ENCODE measurements around the gene MX2. TPM values are rescaled to one million over a fixed set of nuclear protein-coding genes. Genes with fewer than 3 reads are reported as not detected.
A peak's percentile ranks its signal among the peaks of the same experiment; 100 is the strongest.
"Not testable (repeated sequence)": the region's sequence is repeated elsewhere in the genome, so short reads cannot be mapped to it uniquely, and the experiment has no call there.

The MX2 gene
- total RNA-seq, 2 donors from 2014 or later = 22.4 to 22.9 TPM

DNA sequence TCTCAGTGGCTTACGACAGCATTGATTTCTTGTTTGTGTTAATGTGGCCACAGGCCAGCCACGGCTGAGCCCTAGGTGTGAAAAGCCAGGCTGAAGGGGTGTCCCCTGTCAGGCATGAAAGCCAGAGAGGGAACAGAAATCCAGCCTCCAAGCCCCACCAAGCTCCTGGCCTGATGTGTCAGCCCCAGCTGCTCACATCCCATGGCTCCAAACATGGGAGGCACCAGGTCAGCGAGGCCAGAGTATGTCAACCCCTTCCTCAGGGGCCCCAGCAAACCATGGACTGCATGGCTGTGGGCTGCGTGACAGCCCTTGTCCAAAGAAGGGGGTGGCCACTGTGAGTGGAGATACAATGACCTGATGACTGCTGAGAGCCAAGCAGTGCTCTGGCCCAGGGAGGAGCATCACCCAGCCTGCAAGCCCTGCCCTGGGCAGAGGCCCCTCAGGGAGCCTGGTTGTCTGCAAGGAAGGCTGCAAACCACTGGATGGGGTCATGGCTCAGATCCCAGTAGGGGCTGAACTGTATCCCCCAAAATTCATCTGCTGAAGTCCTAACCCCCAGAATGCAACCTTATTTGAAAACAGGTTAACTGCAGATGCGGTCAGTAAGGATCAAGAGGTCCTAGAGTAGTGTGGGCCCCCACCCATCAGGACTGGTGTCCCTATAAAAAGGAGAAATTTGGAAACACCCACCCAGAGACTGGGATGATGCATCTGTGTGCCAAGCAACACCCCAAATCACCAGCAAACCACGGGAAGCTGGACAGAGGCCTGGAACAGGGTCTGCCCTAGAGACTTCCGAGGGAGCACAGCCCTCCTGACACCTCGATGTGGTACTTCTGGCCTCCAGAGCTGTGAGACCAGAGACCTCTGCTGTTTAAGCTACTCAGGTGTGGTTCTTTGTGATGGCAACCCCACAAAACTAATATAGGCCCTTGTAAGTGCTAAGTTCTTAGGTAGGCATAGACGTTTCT, 3.3 kb upstream of the MX2 start:
- Histone ChIP-seq H3K27me3 (replicated peaks; ENCODE audit: insufficient read depth) (no peaks in the 10 kb centered on the region), H3K27ac (no peak overlapping the region), H3K9me3 (no peaks in the 10 kb centered on the region), H3K36me3 (no peaks in the 10 kb centered on the region), H3K4me1 (ENCODE audit: control insufficient read depth in 1 of 2, low read depth in 2 of 2) (no peaks in the 10 kb centered on the region), H3K4me3 (no peak overlapping the region)
- ATAC-seq (ENCODE audit: insufficient number of reproducible peaks, low FRiP score, low read depth) = no peak
- no peak for DNase-seq (ENCODE audit: low spot score)
- TF ChIP-seq, protein P1, sequence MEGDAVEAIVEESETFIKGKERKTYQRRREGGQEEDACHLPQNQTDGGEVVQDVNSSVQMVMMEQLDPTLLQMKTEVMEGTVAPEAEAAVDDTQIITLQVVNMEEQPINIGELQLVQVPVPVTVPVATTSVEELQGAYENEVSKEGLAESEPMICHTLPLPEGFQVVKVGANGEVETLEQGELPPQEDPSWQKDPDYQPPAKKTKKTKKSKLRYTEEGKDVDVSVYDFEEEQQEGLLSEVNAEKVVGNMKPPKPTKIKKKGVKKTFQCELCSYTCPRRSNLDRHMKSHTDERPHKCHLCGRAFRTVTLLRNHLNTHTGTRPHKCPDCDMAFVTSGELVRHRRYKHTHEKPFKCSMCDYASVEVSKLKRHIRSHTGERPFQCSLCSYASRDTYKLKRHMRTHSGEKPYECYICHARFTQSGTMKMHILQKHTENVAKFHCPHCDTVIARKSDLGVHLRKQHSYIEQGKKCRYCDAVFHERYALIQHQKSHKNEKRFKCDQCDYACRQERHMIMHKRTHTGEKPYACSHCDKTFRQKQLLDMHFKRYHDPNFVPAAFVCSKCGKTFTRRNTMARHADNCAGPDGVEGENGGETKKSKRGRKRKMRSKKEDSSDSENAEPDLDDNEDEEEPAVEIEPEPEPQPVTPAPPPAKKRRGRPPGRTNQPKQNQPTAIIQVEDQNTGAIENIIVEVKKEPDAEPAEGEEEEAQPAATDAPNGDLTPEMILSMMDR (IDR thresholded peaks at IDR 0.05) = no peak

GRCh38 chr21:41359286-41359685, 2.5 kb upstream of the MX2 start:
- H3K4me3 ChIP-seq = no peak overlapping the region
- DNase-seq (ENCODE audit: low spot score) = no peak
- H3K9me3 ChIP-seq = no peaks in the 10 kb centered on the region
- H3K36me3 ChIP-seq = no peaks in the 10 kb centered on the region
- H3K27ac ChIP-seq = no peak overlapping the region
- no peaks in the 10 kb centered on the region for H3K4me1 ChIP-seq (ENCODE audit: control insufficient read depth in 1 of 2, low read depth in 2 of 2)
- H3K27me3 ChIP-seq (replicated peaks; ENCODE audit: insufficient read depth) = no peaks in the 10 kb centered on the region
- TF ChIP-seq, protein P1 (IDR thresholded peaks at IDR 0.05) = no peak
- no peak for ATAC-seq (ENCODE audit: insufficient number of reproducible peaks, low FRiP score, low read depth)

DNA sequence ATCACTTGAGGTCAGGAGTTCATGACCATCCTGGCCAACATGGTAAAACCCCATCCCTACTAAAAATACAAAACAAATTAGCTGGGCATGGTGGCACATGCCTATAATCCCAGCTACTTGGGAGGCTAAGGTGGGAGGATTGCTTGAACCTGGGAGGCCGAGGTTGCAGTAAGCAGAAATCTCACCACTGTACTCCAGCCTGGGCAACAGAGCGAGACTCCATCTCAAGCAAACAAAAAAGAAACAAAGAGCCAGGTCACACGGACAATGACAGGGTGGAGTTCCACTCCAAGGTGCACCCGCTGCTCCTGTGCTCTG, 2.1 kb upstream of the MX2 start:
- not testable (repeated sequence) for H3K36me3 ChIP-seq; H3K9me3 ChIP-seq; DNase-seq (ENCODE audit: low spot score); ATAC-seq (ENCODE audit: insufficient number of reproducible peaks, low FRiP score, low read depth); H3K27me3 ChIP-seq (replicated peaks; ENCODE audit: insufficient read depth); H3K4me1 ChIP-seq (ENCODE audit: control insufficient read depth in 1 of 2, low read depth in 2 of 2); H3K27ac ChIP-seq; H3K4me3 ChIP-seq

DNA sequence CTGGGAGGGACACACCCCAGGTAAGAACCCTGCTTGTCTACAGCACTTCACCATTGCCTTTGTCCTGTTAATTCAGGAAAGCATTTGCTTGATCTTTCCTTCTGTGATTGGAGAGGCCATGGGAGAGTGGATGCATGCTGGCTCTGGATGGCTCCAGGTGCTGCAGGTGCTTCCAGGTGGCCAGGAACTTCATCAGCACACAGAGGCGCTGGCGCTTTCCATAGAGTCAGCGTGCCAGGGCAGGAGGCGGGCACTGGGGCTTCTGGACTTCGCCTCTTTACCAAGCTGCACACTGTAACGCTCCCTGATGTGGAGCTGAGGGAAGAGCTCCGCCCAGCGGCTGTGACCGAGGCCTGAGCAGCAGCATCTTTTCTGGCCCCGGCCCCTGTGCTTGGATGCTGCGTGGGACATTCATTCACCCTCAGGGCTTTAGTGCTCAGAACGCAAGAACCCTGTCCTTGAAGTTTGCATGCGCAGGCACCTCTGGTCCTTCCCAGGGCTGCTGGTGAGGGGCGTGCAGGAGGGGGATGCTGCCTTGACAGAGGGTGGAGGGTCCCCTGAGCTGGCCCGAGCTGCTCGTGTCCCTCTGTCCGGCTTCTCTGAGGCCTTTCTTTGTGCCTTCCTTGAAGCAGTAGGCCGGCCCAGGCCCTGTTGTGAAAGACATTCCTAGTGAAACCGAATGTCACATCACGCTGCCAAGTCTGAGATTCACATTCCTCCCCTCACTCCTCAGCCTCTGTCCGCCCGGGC, 1.6 kb upstream of the MX2 start:
- TF ChIP-seq, protein P1 (IDR thresholded peaks at IDR 0.05) = no peak
- Histone ChIP-seq H3K4me3 (no peak overlapping the region), H3K4me1 (ENCODE audit: control insufficient read depth in 1 of 2, low read depth in 2 of 2) (no peaks in the 10 kb centered on the region), H3K9me3 (no peaks in the 10 kb centered on the region), H3K36me3 (no peaks in the 10 kb centered on the region), H3K27me3 (replicated peaks; ENCODE audit: insufficient read depth) (no peaks in the 10 kb centered on the region), H3K27ac (no peak overlapping the region)
- ATAC-seq (ENCODE audit: insufficient number of reproducible peaks, low FRiP score, low read depth) (no peak), DNase-seq (ENCODE audit: low spot score) (no peak)

- no peak for ATAC-seq (ENCODE audit: insufficient number of reproducible peaks, low FRiP score, low read depth)
- H3K4me3 ChIP-seq = peak overlapping the region; percentile 59
- peak overlapping the region in 1 of 2 donors; percentile 26 for H3K27ac ChIP-seq
These were observed 608 bp upstream of the MX2 start for GRCh38 chr21:41361053-41361785.

More at GRCh38 chr21:41361053-41361785, 608 bp upstream of the MX2 start:
- no peaks in the 10 kb centered on the region for H3K36me3 ChIP-seq
- TF ChIP-seq, protein P1 (IDR thresholded peaks at IDR 0.05) = no peak
- H3K9me3 ChIP-seq = no peaks in the 10 kb centered on the region
- no peak for DNase-seq (ENCODE audit: low spot score)
- H3K27me3 ChIP-seq (replicated peaks; ENCODE audit: insufficient read depth) = no peaks in the 10 kb centered on the region
- no peaks in the 10 kb centered on the region for H3K4me1 ChIP-seq (ENCODE audit: control insufficient read depth in 1 of 2, low read depth in 2 of 2)
